HK-2 (cell line): ENCODE measurements around the gene MARK2.

Experiments
- DNase-seq: peaks from one replicate; pipeline ENCODE4 v3.0.0-alpha.2; 2018; ENCODE audit not compliant: unreplicated experiment

Gene MARK2

DNA sequence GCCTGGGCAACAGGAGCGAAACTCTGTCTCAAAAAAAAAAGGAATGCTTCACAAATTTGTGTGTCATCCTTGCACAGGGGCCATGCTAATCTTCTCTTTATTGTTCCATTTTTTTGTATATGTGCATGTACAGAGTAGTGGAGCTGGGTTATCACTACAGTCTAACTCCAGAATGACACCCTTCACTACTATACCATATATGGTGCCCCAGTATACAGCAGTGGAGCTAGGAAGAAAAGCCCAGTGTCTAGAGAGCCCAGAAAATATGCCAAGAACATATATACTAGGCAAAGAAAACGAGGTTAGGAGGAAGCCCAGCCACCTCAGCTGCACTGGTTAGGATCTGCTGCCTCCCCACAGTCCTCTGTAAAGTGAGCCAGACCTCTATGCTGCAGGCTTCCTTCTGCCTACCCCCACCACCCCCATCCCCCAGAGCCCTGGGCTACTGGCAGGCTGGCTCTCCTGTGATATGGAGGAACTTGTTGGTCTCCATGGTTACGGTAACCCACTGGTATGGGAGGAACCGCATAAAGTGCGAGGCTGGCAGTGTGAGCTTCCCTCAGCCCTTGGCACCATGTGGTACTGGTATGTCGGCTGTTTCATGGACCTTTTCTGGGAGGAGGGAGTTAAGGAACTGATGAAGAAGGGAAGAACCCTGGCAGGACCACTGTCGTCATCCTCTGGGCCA, 43.8 kb downstream of the MARK2 start:
- DNase-seq: no peak

DNA sequence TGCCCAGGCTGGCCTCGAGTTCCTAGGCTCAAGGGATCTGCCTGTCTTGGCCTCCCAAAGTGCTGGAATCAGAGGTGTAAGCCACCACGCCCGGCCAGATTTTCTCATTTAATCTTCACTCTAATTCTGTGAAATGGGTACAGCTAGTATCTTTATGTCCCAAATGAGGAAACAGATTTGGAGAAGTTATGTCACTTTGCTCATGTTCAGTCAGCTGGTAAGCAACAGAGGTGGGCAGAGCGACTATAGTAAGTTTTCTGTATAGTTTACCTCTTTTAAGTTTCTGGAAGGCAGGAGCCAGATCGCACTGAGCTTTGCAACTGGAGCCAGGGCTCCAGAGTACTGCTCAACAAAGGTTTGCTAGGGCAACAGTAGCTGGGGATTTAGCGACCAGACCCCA, 44.9 kb downstream of the MARK2 start:
- DNase-seq: no peak

DNA sequence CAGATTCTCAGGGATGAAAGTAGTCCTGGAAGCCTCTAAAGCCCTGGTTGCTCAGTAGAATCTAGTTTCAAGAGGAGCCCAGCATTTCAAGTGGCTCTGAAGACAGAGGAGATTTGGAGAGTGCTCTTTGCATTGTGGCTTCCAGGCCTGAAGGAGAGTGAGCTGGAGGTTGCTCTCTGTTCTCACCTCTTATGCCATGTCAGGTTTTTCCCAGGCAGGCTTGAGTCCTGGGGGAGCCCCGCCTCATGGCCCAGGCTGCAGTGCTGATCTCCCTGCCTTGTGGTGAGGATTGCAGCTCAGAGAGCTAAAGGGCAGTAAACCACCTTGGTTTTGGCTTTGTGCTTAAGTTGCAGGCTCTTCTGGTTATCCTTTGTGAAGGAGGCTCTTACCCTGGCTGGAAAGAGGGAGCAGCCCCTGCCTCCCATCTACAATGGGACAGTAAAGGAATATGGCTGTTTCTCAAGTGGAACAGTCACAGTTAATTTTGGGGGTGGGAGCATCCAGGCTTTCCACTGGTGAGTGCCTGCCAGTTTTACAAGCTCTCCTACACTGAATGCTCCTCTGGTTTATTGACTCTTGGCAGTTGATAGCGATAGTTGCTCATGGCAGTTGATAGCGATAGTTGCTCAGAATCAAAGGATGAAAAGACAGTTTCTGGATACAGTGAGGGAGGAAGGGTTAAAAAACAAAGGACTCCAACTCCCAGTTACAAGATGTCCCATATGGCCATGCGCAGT, 45.5 kb downstream of the MARK2 start:
- DNase-seq: no peak

- DNase-seq: no peak
These were observed 48.6 kb downstream of the MARK2 start for GRCh38 chr11:63887386-63887999.

GRCh38 chr11:63888170-63889086, 49.5 kb downstream of the MARK2 start:
- DNase-seq: peak; percentile 62

- DNase-seq: no peak
These were observed 50.4 kb downstream of the MARK2 start for GRCh38 chr11:63889344-63889743.

DNA sequence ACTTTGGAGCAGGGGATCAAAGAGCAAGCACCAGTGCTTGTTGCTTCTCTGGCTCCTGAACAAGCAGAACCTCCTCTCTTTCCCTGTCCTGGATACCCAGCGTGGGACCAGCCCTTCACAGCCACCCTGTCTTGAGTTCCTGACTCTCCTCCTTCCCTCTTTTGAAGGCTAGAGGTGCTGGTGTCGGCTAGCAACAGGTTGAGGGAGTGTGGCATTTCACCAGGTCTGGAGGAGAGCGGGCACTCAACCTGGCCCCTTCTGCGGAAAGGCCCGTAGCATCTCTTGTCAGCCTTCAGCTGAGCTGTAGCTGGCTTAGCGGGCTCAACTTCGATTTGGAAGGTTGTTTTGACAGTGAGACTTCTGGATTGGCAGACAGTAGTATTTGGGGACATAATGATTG, 51.5 kb downstream of the MARK2 start:
- DNase-seq: no peak

DNA sequence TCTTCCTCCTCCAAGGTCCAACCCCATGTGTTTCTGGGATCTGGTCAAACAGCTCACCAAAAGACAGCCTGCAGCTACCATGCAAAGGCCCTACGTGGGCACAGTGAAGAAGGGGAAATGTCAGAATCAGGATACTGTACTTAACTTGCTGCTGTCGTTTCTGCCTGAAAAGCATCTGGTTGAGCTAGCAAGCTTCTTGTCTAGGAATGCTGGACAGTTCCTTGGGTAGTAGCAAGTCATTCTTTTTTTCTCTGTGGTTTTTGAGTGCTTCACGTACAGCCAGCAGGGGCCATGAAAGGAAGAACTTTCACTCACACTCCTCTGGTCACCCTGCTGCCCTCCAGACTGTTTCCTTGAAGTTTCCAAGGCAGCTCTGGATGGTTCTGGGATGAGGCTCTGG, 53.3 kb downstream of the MARK2 start:
- no peak for DNase-seq

DNA sequence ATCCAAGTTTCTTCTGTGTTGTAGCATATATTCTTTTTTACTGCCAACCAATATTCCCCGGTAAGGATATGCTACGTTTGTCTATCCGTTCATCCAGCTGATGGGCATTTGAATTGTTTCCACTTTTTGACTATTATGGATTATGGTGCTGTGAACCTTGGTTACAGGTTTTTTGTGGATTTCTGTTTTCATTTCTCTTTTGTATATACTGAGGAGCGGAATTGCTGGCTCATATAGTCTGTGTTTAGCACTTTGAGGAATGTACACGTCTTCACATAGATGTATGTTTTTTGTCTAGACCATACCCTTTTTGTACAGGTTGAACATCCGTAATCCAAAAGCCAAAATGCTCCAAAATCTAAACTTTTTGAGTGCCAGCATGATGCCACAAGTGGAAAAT, 54.4 kb downstream of the MARK2 start:
- DNase-seq: no peak

- no peak for DNase-seq
These were observed 57.2 kb downstream of the MARK2 start for GRCh38 chr11:63896071-63896470.

- DNase-seq: no peak
These were observed 58.7 kb downstream of the MARK2 start for GRCh38 chr11:63897459-63898146.

- no peak for DNase-seq
These were observed 62.8 kb downstream of the MARK2 start for GRCh38 chr11:63901660-63902059.

- DNase-seq: no peak
These were observed 65.0 kb downstream of the MARK2 start for GRCh38 chr11:63903884-63904283.

DNA sequence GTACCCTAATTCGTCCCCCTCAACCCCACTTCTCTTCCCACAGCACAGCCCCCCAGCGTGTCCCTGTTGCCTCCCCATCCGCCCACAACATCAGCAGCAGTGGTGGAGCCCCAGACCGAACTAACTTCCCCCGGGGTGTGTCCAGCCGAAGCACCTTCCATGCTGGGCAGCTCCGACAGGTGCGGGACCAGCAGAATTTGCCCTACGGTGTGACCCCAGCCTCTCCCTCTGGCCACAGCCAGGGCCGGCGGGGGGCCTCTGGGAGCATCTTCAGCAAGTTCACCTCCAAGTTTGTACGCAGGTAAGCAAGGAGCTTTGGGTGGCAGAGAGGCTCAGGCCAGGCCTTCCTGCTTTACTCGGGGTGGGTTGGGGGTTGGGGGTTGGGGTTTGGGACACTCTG, 65.8 kb downstream of the MARK2 start:
- no peak for DNase-seq

- DNase-seq: no peak
These were observed 66.3 kb downstream of the MARK2 start for GRCh38 chr11:63905179-63905578.

DNA sequence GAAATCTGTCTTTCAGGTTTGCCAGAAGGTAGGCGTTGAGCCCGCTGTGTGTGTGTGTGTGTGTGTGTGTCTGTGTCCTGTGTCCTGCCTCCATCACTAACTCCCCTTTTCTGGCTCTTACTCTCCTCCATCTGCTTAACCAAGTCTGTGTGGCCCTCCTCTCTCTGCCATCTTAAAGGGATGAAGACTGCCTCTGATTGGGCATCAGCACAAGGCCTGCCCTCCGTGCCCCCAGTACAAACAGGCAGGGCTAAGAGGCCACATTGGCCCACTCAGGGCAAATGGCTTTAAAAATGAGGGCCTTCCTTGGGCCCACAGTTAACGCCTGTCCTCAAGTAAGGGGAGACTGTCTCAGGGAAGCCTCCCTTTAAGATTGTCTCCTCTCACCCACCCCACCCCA, 67.2 kb downstream of the MARK2 start:
- no peak for DNase-seq

GRCh38 chr11:63906585-63906984, 67.7 kb downstream of the MARK2 start:
- no peak for DNase-seq

DNA sequence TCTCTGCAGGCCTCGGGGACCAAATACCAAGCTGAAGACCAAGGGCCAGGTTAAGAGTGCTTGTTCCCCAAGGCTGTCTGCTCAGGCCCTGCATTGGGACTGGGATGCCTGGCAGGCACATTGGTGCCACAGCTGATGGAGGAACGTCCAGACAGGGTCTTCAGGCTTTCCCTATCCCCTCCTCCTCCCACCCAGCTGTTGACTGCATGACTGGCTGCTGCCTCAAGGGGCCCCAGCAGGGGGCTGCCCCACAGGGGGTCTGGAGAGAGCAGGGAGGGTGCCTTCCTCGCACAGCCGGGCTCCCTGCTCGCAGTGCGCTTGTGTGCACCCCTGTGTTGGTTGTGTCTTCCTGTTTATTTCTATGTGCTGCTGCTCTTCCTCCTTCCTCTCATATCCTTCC, 68.2 kb downstream of the MARK2 start:
- DNase-seq: no peak

DNA sequence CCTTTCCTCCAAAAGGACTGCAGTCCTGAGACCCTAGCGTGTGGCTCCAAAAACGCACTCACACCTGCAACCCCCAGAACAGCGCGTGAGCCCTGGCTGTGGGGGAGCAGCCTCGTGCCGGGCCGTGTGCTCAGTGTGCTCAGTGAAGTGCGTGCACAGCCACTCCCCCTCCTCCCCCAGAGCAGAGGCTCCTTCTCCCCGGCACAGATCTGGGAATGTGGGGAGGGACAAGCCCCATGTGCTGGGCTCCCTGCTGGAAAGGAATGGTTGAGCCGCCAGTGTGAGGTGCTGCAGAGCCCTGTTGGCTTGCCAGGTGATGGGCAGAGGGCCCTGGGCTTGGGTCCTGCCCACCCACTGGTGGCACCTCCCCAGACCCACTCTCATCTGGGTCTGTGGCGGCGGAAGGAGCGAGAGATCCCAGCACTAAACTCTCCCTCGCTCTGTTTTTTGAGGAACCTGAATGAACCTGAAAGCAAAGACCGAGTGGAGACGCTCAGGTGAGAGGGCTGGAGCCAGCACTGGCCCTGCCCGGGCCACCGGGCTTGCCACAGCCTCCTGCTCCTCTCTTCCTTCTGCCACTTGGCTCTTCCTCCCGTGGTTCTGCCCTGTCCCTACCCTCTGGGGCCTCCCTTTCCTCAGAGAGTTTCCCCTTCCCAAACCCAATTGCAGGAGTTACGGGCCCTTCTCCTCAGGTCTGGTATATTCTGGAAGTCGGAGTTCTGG, 69.1 kb downstream of the MARK2 start:
- no peak for DNase-seq

DNA sequence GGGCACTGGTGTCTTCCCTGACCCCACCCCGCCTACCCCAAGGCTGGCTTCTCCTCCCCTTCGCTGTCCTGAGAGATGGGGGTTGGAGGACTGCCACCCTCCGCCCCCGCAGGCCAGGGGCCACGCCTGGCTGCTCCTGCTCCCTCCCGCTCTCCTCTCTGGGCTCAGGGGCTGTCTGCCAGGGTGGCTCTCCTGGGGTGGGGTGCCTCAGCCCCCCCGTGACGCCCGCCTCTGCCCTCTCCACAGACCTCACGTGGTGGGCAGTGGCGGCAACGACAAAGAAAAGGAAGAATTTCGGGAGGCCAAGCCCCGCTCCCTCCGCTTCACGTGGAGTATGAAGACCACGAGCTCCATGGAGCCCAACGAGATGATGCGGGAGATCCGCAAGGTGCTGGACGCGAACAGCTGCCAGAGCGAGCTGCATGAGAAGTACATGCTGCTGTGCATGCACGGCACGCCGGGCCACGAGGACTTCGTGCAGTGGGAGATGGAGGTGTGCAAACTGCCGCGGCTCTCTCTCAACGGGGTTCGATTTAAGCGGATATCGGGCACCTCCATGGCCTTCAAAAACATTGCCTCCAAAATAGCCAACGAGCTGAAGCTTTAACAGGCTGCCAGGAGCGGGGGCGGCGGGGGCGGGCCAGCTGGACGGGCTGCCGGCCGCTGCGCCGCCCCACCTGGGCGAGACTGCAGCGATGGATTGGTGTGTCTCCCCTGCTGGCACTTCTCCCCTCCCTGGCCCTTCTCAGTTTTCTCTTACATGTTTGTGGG, 69.9 kb downstream of the MARK2 start:
- DNase-seq: no peak
